Astrocyte of the spinal cord (primary cell): ENCODE data around the gene AMPD1.

Experiments
- DNase-seq: peaks from one replicate; pipeline ENCODE4 v3.0.0; 2011; ENCODE audit warnings: low read depth, low spot score
- H3K4me3 ChIP-seq: 2 replicates; pipeline ENCODE4 v1.5.1; 2011; ENCODE audit warnings: low read depth, mild to moderate bottlenecking, low read length, moderate library complexity
- in situ Hi-C: cut with HindIII; loops from 2 replicates; pipeline ENCODE4 v1.10.0; 2017; ENCODE audit warnings: low sequenced_read_pairs
- TF ChIP-seq, protein P1 (sequence below): IDR thresholded peaks from 2 replicates; pipeline ENCODE4 v1.5.1; 2012; ENCODE audit warnings: low read depth, mild to moderate bottlenecking, low read length, inconsistent platforms

Gene AMPD1

DNA sequence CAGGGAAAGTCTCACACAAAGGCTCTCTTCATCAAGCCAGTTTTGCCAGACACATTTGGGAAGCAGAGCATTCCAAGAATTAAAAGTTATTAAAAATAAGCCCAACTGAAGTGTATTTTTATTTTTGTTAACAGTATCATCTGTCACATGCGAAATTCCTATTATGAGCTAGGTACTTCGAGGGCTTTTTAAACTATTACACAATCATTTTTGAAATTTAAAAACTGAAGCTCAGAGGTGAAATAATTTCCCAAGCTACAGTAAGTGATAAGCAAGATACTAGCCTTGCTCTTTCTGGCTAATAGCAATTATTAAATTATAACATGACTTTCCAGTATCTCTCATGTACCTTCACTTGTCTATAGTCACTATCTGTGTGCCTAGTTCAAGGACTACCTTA, 33.2 kb upstream of the AMPD1 start:
- in situ Hi-C loops = no loop called here
- no peak for DNase-seq
- TF ChIP-seq, protein P1, sequence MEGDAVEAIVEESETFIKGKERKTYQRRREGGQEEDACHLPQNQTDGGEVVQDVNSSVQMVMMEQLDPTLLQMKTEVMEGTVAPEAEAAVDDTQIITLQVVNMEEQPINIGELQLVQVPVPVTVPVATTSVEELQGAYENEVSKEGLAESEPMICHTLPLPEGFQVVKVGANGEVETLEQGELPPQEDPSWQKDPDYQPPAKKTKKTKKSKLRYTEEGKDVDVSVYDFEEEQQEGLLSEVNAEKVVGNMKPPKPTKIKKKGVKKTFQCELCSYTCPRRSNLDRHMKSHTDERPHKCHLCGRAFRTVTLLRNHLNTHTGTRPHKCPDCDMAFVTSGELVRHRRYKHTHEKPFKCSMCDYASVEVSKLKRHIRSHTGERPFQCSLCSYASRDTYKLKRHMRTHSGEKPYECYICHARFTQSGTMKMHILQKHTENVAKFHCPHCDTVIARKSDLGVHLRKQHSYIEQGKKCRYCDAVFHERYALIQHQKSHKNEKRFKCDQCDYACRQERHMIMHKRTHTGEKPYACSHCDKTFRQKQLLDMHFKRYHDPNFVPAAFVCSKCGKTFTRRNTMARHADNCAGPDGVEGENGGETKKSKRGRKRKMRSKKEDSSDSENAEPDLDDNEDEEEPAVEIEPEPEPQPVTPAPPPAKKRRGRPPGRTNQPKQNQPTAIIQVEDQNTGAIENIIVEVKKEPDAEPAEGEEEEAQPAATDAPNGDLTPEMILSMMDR = no peak
- H3K4me3 ChIP-seq = no peak overlapping the region

DNA sequence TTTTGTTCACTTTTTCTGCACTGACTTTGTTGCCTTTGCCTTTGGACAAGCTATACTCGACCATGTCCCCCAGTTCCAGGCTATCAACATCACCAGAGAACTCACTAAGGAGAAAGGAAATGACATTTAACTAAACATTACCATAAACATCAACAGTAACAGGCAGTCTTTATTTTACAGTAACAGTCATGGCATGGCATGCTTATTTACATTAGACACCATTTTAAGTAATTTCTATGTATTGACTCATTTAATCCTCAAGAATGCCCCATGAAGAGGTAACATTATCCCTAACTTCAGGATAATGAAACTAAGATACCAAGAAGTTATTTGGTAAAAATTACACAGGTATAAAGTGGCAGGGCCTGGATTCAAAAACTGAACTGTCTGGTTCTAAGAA, 29.9 kb upstream of the AMPD1 start:
- TF ChIP-seq, protein P1 = no peak
- DNase-seq = no peak
- in situ Hi-C loops = no loop called here
- H3K4me3 ChIP-seq = no peak overlapping the region

DNA sequence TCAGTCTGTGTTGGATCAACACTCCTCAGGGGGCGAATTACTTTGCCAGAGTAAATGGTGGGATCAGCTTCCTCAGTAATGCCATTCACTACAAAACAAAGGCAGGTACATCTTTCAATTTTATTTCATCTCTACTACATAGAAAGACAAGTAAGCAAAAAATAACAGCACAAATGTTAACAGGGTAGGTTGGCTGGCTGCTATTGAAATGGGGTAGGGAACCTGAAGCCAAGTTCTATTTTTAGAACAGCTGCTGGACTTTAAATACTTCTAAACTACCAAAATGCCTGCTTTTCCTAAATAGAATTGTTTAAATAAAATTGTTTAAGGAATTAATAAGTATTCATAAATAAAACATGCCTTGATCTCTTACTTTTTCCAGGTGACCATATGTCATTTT, 28.6 kb upstream of the AMPD1 start:
- in situ Hi-C loops = no loop called here
- H3K4me3 ChIP-seq = no peak overlapping the region
- TF ChIP-seq, protein P1 = no peak
- no peak for DNase-seq

DNA sequence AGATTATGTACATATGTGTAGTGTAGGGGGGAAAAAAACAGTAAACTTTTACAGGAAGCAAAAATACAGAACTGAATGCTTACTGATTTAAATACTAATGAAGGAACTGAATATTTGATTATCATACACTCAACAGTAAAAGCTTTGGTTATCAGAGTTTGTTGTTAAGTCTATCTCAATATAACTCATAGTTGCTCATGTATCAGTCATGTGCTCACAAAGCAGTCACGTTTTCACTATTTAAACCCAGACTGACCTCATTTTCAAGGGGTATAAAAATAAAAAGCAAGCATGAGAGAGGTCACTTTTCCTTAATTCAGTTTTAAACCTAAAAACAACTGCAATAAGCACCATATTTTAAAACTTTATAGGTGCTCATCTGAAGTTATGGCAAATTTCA, 28.1 kb upstream of the AMPD1 start:
- TF ChIP-seq, protein P1 = no peak
- in situ Hi-C loops = no loop called here
- no peak for DNase-seq
- no peak overlapping the region for H3K4me3 ChIP-seq

DNA sequence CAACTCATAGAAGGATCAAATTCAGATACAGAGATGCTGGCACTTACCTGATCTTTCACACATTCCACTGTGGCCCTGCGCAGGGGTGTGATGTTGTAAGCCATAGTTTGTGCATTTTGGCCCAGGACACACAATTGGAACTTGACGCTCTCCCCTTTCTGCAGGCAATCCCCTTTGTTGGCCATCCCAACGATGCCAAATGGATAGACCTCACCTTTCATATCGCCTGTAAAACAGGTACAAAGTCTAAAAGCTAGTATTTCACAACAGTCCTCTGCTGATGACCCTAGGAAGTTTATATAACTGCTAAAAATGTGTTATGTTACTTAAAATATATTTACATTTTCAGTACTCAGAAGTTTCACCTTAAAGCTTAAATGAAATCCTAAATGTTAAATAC, 25.1 kb upstream of the AMPD1 start:
- no peak for DNase-seq
- TF ChIP-seq, protein P1 = no peak
- no peak overlapping the region for H3K4me3 ChIP-seq
- in situ Hi-C loops = no loop called here

DNA sequence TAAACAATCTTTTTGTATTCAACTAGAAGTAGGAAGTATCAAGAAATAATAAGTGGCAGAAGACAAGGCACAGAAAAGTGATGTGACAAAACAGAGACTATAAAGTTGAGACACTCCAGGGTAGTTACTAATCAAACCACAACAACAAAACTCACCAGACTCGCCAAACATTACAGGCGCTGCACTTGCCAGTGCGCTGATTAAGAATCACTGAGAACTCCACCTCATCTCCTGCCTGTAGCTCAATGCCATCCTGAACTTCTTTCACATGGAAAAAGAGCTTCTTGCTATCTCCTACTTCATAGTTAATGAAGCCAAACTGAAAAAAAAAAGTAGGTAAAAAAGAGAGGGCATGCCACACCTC, 24.1 kb upstream of the AMPD1 start:
- no peak overlapping the region for H3K4me3 ChIP-seq
- TF ChIP-seq, protein P1 = no peak
- in situ Hi-C loops = no loop called here
- peak; percentile 27 for DNase-seq

DNA sequence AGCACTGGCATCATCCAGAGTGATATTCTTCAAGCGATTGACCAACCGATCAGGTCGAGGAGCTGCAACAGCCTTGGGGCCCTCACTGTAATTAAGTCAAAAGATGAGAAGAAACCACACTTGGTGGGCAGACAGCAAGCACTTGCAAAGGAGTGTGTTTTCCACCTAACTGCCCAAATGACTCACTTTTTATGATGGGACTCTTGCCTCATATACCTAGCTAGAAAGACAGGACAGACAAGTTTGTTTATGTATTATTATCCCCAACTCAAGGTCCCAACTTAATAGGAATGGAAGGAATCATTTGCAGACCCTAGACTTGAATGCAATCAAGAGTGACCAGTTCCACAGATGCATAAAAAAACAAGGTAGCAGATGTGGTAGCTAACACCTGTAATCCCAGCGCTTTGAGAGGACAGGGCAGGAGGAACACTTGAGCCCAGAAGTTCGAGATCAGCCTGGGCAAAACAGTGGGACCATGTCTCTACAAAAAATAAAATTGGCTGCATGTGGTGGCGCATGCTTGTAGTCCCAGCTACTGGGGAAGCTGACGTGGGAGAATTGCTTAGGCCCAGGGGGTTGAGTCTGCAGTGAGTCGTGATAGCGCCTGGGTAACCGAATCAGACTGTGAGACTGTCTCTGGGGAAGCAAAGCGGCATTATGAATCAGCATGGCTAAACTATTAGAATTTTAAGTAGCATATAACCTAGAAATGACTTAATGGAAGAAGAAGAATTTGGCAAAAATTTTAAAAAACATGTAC, 23.5 kb upstream of the AMPD1 start:
- TF ChIP-seq, protein P1 = no peak
- no peak overlapping the region for H3K4me3 ChIP-seq
- in situ Hi-C loops = no loop called here
- peak; percentile 47 for DNase-seq
